Mammary epithelial cell (primary cell): Measurements from ENCODE around the gene IMMP2L.

Source experiments
- CTCF ChIP-seq, 2 donors: IDR thresholded peaks in 1 of 2; conservative IDR thresholded peaks in 1 of 2; 2 replicates each; pipeline ENCODE4 v1.5.1; 2011 to 2012; ENCODE audit warnings: inconsistent platforms in 2 of 2, low read length in 2 of 2, mild to moderate bottlenecking in 2 of 2, control low read depth in 1 of 2, low read depth in 1 of 2; ENCODE audit not compliant: insufficient read depth in 1 of 2; ENCODE audit errors: extremely low read depth in 1 of 2
- EZH2 ChIP-seq: IDR thresholded peaks from 2 replicates; pipeline ENCODE4 v1.6.1; 2012; ENCODE audit warnings: low read length, inconsistent platforms, borderline replicate concordance

DNA sequence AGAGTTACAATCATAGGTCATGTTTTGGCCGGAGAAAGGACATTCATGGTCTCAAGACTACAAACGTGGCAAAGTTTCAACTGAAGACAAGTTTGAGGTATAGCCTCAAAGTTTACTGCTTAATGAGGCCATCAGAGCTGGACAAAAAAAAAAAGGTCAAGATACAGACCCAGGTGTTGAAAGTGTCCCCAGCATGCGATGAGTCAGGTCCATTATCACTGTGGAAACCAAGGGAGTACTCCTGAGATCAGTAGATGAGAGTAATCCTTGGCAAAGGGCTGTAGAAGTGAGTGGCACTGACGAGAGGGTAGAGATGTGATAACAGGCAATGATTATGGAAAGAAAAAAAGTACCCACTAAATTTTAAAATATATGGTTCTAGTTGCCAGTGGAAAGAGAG lies 551.5 kb downstream of the IMMP2L start:
- TF ChIP-seq CTCF (conservative IDR thresholded peaks at IDR 0.05 in 1 of 2, IDR thresholded peaks at IDR 0.05 in 1 of 2; ENCODE audit: extremely low read depth in 1 of 2, insufficient read depth in 1 of 2, low read depth in 1 of 2, low read length in 2 of 2) (no peak), EZH2 (no peak)
